Germinal center (tissue), 1 donor: Measurements from ENCODE around the gene CYBC1.

Source experiments
- DNase-seq: peaks from one replicate; pipeline ENCODE4 v3.0.0; 2012; ENCODE audit warnings: mixed read lengths, low spot score

CYBC1 gene

GRCh38 chr17:82447876-82448275 is 2.7 kb downstream of the CYBC1 start:
- DNase-seq: no peak

- no peak for DNase-seq
These were observed 3.9 kb downstream of the CYBC1 start for GRCh38 chr17:82446649-82447048.

- no peak for DNase-seq
These were observed 4.4 kb downstream of the CYBC1 start for GRCh38 chr17:82446124-82446523.

- no peak for DNase-seq
These were observed 5.0 kb downstream of the CYBC1 start for GRCh38 chr17:82445542-82445941.

GRCh38 chr17:82444941-82445521 is 5.5 kb downstream of the CYBC1 start:
- no peak for DNase-seq

GRCh38 chr17:82444284-82444893 is 6.2 kb downstream of the CYBC1 start:
- DNase-seq: no peak

- no peak for DNase-seq
These were observed 6.9 kb downstream of the CYBC1 start for GRCh38 chr17:82443465-82444283.

- no peak for DNase-seq
These were observed 7.7 kb downstream of the CYBC1 start for GRCh38 chr17:82442643-82443464.

- peak; percentile 28 for DNase-seq
These were observed 8.7 kb downstream of the CYBC1 start for GRCh38 chr17:82441691-82442487.

GRCh38 chr17:82440991-82441627 is 9.4 kb downstream of the CYBC1 start:
- no peak for DNase-seq

GRCh38 chr17:82440469-82440981 is 10.0 kb downstream of the CYBC1 start:
- peak; percentile 56 for DNase-seq

GRCh38 chr17:82439829-82440365 is 10.7 kb downstream of the CYBC1 start:
- DNase-seq: no peak

GRCh38 chr17:82439194-82439828 is 11.2 kb downstream of the CYBC1 start:
- DNase-seq: no peak

- no peak for DNase-seq
These were observed 12.0 kb downstream of the CYBC1 start for GRCh38 chr17:82438401-82439193.

GRCh38 chr17:82437325-82437668 is 13.3 kb downstream of the CYBC1 start:
- no peak for DNase-seq

- DNase-seq: no peak
These were observed 13.8 kb downstream of the CYBC1 start for GRCh38 chr17:82436601-82437324.

GRCh38 chr17:82435601-82436583 is 14.7 kb downstream of the CYBC1 start:
- no peak for DNase-seq
